WTC11 (cell line): Measurements from ENCODE around the gene SPATA18. TPM values are rescaled to one million over a fixed set of nuclear protein-coding genes. Genes with fewer than 3 reads are reported as not detected.

Source experiments
- ATAC-seq: fragments of 200-7000 bp; cut with Tn5 transposase; 2 replicates; pipeline ENCODE4 v1.10.0; 2021; ENCODE audit warnings: mild to moderate bottlenecking, moderate library complexity
- Bru-seq: library from RNA; stranded (reverse); fragments of 400-500 nt; gene quantifications from one replicate; lab custom pipeline; 2021; lab: Mats Ljungman, UMichigan
- CTCF ChIA-PET: fragments of 300-600 bp; sonication (Branson Sonifier 250); formaldehyde crosslinking; loops from one replicate; lab custom pipeline; 2021; ENCODE audit warnings: antibody characterized with exemption; lab: Charles Lee
- POLR2A ChIA-PET: fragments of 350-600 bp; sonication (Branson Sonifier 250); formaldehyde crosslinking; loops from one replicate; lab custom pipeline; 2021; ENCODE audit warnings: antibody characterized with exemption; lab: Charles Lee
- DNase-seq: peaks from one replicate; pipeline ENCODE4 v3.0.0; 2021; ENCODE audit warnings: low spot score
- H3K27ac Mint-ChIP-seq: 2 replicates; pipeline ENCODE4 v1.8.0; 2021; ENCODE audit warnings: mixed read lengths
- H3K27me3 Mint-ChIP-seq: 2 replicates; pipeline ENCODE4 v1.8.0; 2021; ENCODE audit warnings: low read depth, mild to moderate bottlenecking, moderate library complexity, mixed read lengths
- H3K36me3 Mint-ChIP-seq: 2 replicates; pipeline ENCODE4 v1.8.0; 2021; ENCODE audit warnings: mixed read lengths
- H3K4me1 Mint-ChIP-seq: 2 replicates; pipeline ENCODE4 v1.8.0; 2022; ENCODE audit warnings: mixed read lengths
- H3K4me3 Mint-ChIP-seq: 2 replicates; pipeline ENCODE4 v1.8.0; 2021; ENCODE audit warnings: mild to moderate bottlenecking, moderate library complexity, mixed read lengths
- H3K9me3 Mint-ChIP-seq: 2 replicates; pipeline ENCODE4 v1.8.0; 2021; ENCODE audit warnings: mixed read lengths
- FOXK1 ChIP-seq: sonication (generic); formaldehyde crosslinking; IDR thresholded peaks from 2 replicates; pipeline ENCODE4 v1.8.0; 2022; ENCODE audit warnings: mild to moderate bottlenecking, moderate library complexity, missing genetic modification reagents
- HMGA2 ChIP-seq: fragments of 250-450 bp; sonication (Bioruptor Pico); IDR thresholded peaks from 2 replicates; pipeline ENCODE4 v1.4.0; 2021; ENCODE audit warnings: mild to moderate bottlenecking, moderate library complexity
- KAT7 ChIP-seq: sonication (generic); formaldehyde crosslinking; IDR thresholded peaks from 2 replicates; pipeline ENCODE4 v1.8.1; 2023; ENCODE audit warnings: missing genetic modification reagents, mild to moderate bottlenecking, borderline replicate concordance
- NR1H2 ChIP-seq: sonication (generic); formaldehyde crosslinking; IDR thresholded peaks from 2 replicates; pipeline ENCODE4 v1.9.0; 2021; ENCODE audit warnings: mild to moderate bottlenecking, moderate library complexity, missing genetic modification reagents
- OVOL2 ChIP-seq: fragments of 250-450 bp; sonication (Bioruptor Pico); IDR thresholded peaks from 2 replicates; pipeline ENCODE4 v1.9.0; 2021; ENCODE audit warnings: mild to moderate bottlenecking, borderline replicate concordance
- SP1 ChIP-seq: sonication (generic); formaldehyde crosslinking; conservative IDR thresholded peaks from 2 replicates; pipeline ENCODE4 v1.8.1; 2022; ENCODE audit warnings: missing genetic modification reagents
- ZNF232 ChIP-seq: sonication (generic); formaldehyde crosslinking; IDR thresholded peaks from 2 replicates; pipeline ENCODE4 v1.8.0; 2022; ENCODE audit warnings: mild to moderate bottlenecking, missing genetic modification reagents
- ZNF317 ChIP-seq: sonication (generic); formaldehyde crosslinking; IDR thresholded peaks from 2 replicates; pipeline ENCODE4 v1.8.1; 2023; ENCODE audit warnings: low read depth, mild to moderate bottlenecking, moderate library complexity, missing genetic modification reagents, borderline replicate concordance
- ZNF423 ChIP-seq: fragments of 250-450 bp; sonication (Bioruptor Pico); IDR thresholded peaks from 2 replicates; pipeline ENCODE4 v2.1.2; 2022; ENCODE audit warnings: mild to moderate bottlenecking, moderate library complexity
- long read RNA-seq, 3 experiments: library from RNA in 1 of 3; library from capped mRNA in 1 of 3; library from polyadenylated mRNA in 1 of 3; unstranded in 2 of 3; stranded (forward) in 1 of 3; transcript quantifications; one replicate each; pipeline ENCODE4 v2.0.0, GENCODE V29; 2021
- total RNA-seq: library from RNA; stranded (reverse); gene quantifications from 3 replicates; pipeline ENCODE4 v1.2.3, GENCODE V29; 2021
- TF ChIP-seq, protein P1 (sequence below): sonication (generic); formaldehyde crosslinking; IDR thresholded peaks from 2 replicates; pipeline ENCODE4 v1.8.0; 2023; ENCODE audit warnings: mild to moderate bottlenecking, missing genetic modification reagents
- TF ChIP-seq, protein P2 (sequence below): sonication (generic); formaldehyde crosslinking; IDR thresholded peaks from 2 replicates; pipeline ENCODE4 v1.8.1; 2023; ENCODE audit warnings: mild to moderate bottlenecking, missing genetic modification reagents, borderline replicate concordance
- TF ChIP-seq, protein P3 (sequence below): sonication (generic); formaldehyde crosslinking; IDR thresholded peaks from 2 replicates; pipeline ENCODE4 v1.8.0; 2022; ENCODE audit warnings: missing genetic modification reagents
- TF ChIP-seq, protein P4 (sequence below): sonication (generic); formaldehyde crosslinking; IDR thresholded peaks from 2 replicates; pipeline ENCODE4 v1.8.1; 2023; ENCODE audit warnings: mild to moderate bottlenecking, missing genetic modification reagents
- TF ChIP-seq, protein P5 (sequence below): sonication (generic); formaldehyde crosslinking; IDR thresholded peaks from 2 replicates; pipeline ENCODE4 v1.8.0; 2022; ENCODE audit warnings: mild to moderate bottlenecking, missing genetic modification reagents

The SPATA18 gene, protein sequence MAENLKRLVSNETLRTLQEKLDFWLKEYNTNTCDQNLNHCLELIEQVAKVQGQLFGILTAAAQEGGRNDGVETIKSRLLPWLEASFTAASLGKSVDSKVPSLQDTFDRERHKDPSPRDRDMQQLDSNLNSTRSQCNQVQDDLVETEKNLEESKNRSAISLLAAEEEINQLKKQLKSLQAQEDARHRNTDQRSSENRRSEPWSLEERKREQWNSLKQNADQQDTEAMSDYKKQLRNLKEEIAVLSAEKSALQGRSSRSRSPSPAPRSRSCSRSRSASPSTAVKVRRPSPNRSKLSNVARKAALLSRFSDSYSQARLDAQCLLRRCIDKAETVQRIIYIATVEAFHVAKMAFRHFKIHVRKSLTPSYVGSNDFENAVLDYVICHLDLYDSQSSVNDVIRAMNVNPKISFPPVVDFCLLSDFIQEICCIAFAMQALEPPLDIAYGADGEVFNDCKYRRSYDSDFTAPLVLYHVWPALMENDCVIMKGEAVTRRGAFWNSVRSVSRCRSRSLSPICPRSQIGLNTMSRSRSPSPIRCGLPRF
- total RNA-seq: 6.0 to 7.7 TPM (median 6.6 TPM) in 3 replicates
- percentile 48 among the genes with signal in this experiment for Bru-seq, nascent RNA
- long read RNA-seq, experiment 1, full-length matches to known transcripts: 15 of 28 reads
- long read RNA-seq, experiment 1, partial matches to known transcripts: 4 of 28 reads
- long read RNA-seq, experiment 1, other reads (novel, unspliced or antisense): 9 of 28 reads
- long read RNA-seq, experiment 2, partial matches to known transcripts: 0 of 5 reads
- long read RNA-seq, experiment 2, other reads (novel, unspliced or antisense): 5 of 5 reads
- long read RNA-seq, experiment 3, partial matches to known transcripts: 1 of 1 reads
- long read RNA-seq, experiment 3, other reads (novel, unspliced or antisense): 0 of 1 reads

DNA sequence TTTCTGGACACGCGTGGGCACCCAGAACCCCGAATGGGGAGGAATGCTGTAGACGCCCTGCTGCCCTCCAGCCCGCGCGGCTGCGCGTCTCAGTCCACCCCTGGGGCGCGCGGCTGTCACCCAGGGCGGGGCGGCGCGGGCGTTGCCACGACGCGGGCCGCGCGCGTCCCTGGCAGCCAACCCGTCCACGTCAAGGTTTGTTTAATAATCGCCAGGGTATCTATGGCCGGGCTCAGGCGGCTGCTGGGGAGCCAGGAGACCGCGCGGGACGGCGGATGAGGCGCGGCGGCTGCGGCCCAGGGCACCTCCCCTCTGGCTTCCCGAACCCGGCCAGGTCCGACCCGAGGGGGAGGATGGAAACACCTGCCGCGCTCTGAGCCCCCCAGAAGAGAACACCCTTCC is at the start of gene SPATA18:
TSS of gene SPATA18 (plus strand) at position 92 of the 402 bp plus-strand sequence. CDS start 401 bp downstream, outside the sequence.
- Mint-ChIP-seq H3K27me3 (peaks cover 24% of the 10 kb centered on the region), H3K27ac (peak within 1 kb of the TSS; percentile 80), H3K4me3 (peak within 1 kb of the TSS; percentile 87), H3K4me1 (peaks cover 36% of the 10 kb centered on the region), H3K9me3 (peaks cover 12% of the 10 kb centered on the region), H3K36me3 (peaks cover 12% of the 10 kb centered on the region)
- TF ChIP-seq ZNF317 (CRISPR knock-in tag) (0 out of 2 replicates have a peak, but pooled peaks have one; percentile 25), ZNF423 (CRISPR knock-in tag) (peak; percentile 36; the same call in 1 of the 2 replicates), SP1 (CRISPR knock-in tag) (0 out of 2 replicates have a peak, but pooled peaks have one; percentile 32), FOXK1 (CRISPR knock-in tag) (0 out of 2 replicates have a peak, but pooled peaks have one; percentile 21), KAT7 (CRISPR knock-in tag) (0 out of 2 replicates have a peak, but pooled peaks have one; percentile 13), NR1H2 (CRISPR knock-in tag) (0 out of 2 replicates have a peak, but pooled peaks have one; percentile 53)
- TF ChIP-seq, protein P1, sequence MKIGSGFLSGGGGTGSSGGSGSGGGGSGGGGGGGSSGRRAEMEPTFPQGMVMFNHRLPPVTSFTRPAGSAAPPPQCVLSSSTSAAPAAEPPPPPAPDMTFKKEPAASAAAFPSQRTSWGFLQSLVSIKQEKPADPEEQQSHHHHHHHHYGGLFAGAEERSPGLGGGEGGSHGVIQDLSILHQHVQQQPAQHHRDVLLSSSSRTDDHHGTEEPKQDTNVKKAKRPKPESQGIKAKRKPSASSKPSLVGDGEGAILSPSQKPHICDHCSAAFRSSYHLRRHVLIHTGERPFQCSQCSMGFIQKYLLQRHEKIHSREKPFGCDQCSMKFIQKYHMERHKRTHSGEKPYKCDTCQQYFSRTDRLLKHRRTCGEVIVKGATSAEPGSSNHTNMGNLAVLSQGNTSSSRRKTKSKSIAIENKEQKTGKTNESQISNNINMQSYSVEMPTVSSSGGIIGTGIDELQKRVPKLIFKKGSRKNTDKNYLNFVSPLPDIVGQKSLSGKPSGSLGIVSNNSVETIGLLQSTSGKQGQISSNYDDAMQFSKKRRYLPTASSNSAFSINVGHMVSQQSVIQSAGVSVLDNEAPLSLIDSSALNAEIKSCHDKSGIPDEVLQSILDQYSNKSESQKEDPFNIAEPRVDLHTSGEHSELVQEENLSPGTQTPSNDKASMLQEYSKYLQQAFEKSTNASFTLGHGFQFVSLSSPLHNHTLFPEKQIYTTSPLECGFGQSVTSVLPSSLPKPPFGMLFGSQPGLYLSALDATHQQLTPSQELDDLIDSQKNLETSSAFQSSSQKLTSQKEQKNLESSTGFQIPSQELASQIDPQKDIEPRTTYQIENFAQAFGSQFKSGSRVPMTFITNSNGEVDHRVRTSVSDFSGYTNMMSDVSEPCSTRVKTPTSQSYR (CRISPR knock-in tag): no peak
- TF ChIP-seq, protein P2, sequence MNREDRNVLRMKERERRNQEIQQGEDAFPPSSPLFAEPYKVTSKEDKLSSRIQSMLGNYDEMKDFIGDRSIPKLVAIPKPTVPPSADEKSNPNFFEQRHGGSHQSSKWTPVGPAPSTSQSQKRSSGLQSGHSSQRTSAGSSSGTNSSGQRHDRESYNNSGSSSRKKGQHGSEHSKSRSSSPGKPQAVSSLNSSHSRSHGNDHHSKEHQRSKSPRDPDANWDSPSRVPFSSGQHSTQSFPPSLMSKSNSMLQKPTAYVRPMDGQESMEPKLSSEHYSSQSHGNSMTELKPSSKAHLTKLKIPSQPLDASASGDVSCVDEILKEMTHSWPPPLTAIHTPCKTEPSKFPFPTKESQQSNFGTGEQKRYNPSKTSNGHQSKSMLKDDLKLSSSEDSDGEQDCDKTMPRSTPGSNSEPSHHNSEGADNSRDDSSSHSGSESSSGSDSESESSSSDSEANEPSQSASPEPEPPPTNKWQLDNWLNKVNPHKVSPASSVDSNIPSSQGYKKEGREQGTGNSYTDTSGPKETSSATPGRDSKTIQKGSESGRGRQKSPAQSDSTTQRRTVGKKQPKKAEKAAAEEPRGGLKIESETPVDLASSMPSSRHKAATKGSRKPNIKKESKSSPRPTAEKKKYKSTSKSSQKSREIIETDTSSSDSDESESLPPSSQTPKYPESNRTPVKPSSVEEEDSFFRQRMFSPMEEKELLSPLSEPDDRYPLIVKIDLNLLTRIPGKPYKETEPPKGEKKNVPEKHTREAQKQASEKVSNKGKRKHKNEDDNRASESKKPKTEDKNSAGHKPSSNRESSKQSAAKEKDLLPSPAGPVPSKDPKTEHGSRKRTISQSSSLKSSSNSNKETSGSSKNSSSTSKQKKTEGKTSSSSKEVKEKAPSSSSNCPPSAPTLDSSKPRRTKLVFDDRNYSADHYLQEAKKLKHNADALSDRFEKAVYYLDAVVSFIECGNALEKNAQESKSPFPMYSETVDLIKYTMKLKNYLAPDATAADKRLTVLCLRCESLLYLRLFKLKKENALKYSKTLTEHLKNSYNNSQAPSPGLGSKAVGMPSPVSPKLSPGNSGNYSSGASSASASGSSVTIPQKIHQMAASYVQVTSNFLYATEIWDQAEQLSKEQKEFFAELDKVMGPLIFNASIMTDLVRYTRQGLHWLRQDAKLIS (CRISPR knock-in tag): no peak
- ChIA-PET CTCF (no interaction called here), POLR2A (no interaction called here)
- peak; percentile 19 for DNase-seq
- ATAC-seq: peak; percentile 38

DNA sequence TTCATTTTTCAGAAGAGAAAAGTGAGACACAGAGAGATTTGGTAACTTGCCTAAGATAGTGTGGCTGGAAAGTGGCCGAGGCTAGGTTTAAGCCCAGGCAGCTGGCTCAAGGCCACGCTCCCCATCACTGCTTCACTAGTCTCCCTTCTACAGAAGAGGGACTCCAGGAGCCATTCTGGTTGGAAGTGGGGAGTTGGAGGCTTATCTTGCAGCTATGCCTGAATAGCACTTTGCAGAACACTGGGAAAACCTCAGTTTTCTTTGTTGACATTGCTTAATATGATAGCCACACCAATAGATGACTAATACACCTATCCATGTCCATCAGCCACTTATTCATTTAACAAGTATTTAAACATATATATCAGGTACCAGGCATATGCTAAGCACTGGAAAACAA is 49.5 kb upstream of the SPATA18 start:
- CTCF ChIA-PET: interaction anchor here (0.8 kb wide), 1 partner anchor 106 kb away, joined by 5 read pairs; no protein-coding TSS in a partner anchor
- TF ChIP-seq, protein P1 (CRISPR knock-in tag): no peak
- TF ChIP-seq, protein P3, sequence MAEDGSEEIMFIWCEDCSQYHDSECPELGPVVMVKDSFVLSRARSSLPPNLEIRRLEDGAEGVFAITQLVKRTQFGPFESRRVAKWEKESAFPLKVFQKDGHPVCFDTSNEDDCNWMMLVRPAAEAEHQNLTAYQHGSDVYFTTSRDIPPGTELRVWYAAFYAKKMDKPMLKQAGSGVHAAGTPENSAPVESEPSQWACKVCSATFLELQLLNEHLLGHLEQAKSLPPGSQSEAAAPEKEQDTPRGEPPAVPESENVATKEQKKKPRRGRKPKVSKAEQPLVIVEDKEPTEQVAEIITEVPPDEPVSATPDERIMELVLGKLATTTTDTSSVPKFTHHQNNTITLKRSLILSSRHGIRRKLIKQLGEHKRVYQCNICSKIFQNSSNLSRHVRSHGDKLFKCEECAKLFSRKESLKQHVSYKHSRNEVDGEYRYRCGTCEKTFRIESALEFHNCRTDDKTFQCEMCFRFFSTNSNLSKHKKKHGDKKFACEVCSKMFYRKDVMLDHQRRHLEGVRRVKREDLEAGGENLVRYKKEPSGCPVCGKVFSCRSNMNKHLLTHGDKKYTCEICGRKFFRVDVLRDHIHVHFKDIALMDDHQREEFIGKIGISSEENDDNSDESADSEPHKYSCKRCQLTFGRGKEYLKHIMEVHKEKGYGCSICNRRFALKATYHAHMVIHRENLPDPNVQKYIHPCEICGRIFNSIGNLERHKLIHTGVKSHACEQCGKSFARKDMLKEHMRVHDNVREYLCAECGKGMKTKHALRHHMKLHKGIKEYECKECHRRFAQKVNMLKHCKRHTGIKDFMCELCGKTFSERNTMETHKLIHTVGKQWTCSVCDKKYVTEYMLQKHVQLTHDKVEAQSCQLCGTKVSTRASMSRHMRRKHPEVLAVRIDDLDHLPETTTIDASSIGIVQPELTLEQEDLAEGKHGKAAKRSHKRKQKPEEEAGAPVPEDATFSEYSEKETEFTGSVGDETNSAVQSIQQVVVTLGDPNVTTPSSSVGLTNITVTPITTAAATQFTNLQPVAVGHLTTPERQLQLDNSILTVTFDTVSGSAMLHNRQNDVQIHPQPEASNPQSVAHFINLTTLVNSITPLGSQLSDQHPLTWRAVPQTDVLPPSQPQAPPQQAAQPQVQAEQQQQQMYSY (CRISPR knock-in tag): no peak
- TF ChIP-seq ZNF232 (no peak), OVOL2 (CRISPR knock-in tag) (no peak), HMGA2 (CRISPR knock-in tag) (no peak)
- TF ChIP-seq, protein P4, sequence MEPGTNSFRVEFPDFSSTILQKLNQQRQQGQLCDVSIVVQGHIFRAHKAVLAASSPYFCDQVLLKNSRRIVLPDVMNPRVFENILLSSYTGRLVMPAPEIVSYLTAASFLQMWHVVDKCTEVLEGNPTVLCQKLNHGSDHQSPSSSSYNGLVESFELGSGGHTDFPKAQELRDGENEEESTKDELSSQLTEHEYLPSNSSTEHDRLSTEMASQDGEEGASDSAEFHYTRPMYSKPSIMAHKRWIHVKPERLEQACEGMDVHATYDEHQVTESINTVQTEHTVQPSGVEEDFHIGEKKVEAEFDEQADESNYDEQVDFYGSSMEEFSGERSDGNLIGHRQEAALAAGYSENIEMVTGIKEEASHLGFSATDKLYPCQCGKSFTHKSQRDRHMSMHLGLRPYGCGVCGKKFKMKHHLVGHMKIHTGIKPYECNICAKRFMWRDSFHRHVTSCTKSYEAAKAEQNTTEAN (CRISPR knock-in tag): no peak
- TF ChIP-seq, protein P5, sequence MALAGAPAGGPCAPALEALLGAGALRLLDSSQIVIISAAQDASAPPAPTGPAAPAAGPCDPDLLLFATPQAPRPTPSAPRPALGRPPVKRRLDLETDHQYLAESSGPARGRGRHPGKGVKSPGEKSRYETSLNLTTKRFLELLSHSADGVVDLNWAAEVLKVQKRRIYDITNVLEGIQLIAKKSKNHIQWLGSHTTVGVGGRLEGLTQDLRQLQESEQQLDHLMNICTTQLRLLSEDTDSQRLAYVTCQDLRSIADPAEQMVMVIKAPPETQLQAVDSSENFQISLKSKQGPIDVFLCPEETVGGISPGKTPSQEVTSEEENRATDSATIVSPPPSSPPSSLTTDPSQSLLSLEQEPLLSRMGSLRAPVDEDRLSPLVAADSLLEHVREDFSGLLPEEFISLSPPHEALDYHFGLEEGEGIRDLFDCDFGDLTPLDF (CRISPR knock-in tag): no peak

More for the DNA sequence above, 49.5 kb upstream of the SPATA18 start:
- Mint-ChIP-seq H3K27ac (no peak overlapping the region), H3K4me3 (no peak overlapping the region), H3K9me3 (no peaks in the 10 kb centered on the region), H3K36me3 (no peaks in the 10 kb centered on the region), H3K4me1 (peaks cover 14% of the 10 kb centered on the region), H3K27me3 (no peaks in the 10 kb centered on the region)
- ATAC-seq (no peak), DNase-seq (no peak)
- POLR2A ChIA-PET: no interaction called here
